Glomerular visceral epithelial cell (primary cell): ENCODE measurements around the gene BRPF1.

Source experiments
- DNase-seq: peaks from one replicate; pipeline ENCODE4 v3.0.0-alpha.2; 2016; ENCODE audit errors: extremely low spot score

The BRPF1 gene

DNA sequence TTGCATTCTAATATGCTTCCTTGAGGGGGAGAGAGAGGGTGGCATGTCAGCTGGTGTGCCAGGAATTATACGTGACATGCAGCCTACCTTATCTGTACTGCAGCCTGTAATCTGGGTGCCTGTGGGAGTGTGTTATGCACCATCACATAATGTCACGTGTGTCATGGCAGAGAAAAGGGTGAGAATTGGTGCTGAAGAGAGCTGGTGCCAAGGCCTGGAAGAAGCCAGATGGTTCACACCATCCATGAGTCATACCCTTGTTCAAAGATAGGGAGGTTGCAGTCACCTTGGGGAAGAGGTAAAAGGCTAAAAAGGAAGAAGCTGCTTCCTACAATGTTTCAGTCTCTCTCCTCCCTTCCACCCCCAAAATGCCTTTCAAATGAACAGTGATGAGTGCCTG lies 5.3 kb downstream of the BRPF1 start:
- no peak for DNase-seq

DNA sequence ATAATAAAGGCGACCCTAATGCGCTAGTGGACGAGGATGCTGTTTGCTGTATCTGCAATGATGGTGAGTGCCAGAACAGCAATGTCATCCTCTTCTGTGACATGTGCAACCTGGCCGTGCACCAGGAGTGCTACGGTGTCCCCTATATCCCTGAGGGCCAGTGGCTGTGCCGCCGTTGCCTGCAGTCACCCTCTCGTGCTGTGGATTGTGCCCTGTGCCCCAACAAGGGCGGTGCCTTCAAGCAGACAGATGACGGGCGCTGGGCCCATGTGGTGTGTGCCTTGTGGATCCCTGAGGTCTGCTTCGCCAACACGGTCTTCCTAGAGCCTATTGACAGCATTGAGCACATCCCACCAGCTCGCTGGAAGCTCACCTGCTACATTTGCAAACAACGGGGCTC lies 7.6 kb downstream of the BRPF1 start:
- no peak for DNase-seq

DNA sequence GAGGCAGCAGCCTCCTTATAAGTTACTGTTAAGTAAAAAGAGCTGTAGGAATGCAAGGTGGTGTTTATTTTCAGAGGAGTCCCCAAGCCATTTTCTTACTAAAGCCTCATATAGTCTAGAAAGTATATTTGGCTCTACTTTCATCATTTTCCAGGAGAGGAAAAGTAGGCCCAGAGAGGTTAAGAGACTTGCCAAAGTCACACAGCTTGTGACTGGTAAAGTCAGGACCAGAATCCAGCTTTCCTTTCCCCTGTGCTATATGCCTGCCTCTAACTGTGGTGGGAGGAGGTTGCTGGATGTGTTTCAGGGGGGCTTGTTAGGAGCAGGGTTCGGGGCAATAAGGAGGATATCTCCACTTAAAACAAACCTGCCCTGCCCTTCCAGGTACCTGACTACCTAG lies 11.0 kb downstream of the BRPF1 start:
- no peak for DNase-seq

DNA sequence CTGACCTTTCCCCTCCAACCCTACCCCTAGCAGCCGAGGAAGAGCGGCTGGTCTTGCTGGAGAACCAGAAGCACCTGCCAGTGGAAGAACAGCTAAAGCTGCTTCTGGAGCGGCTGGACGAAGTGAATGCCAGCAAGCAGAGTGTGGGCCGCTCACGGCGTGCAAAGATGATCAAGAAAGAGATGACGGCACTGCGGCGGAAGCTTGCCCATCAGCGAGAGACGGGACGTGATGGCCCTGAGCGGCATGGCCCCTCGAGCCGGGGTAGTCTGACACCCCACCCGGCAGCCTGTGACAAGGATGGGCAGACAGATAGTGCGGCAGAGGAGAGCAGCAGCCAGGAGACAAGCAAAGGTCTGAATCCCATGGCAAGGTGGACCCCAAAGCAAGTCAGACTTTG lies 12.0 kb downstream of the BRPF1 start:
- DNase-seq: no peak

DNA sequence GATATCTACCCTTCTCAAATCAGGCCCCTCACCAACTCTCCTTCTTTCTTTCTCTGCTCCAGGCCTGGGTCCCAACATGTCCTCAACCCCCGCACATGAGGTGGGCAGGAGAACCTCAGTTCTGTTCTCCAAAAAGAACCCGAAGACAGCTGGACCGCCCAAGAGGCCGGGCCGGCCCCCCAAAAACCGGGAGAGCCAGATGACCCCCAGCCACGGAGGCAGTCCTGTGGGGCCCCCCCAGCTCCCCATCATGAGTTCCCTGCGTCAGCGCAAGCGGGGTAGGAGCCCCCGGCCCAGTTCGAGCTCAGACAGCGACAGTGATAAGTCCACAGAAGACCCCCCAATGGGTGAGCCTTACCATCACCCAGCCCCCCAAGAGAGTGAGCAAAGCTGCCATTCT lies 12.6 kb downstream of the BRPF1 start:
- no peak for DNase-seq

DNA sequence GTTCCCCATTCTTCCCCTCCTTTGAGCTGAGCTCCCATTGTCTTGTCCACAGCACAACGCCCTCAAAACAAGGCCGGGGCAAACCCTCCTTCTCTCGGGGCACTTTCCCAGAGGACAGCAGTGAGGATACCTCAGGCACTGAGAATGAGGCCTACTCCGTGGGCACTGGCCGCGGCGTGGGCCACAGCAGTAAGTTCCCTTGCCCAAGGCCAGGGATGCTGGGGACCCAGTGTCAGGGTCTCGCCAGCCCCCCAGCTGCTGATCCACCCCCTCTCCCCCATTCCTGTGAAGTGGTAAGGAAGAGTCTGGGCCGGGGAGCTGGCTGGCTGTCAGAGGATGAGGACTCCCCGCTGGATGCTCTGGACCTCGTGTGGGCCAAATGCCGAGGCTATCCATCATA lies 14.0 kb downstream of the BRPF1 start:
- DNase-seq: no peak

DNA sequence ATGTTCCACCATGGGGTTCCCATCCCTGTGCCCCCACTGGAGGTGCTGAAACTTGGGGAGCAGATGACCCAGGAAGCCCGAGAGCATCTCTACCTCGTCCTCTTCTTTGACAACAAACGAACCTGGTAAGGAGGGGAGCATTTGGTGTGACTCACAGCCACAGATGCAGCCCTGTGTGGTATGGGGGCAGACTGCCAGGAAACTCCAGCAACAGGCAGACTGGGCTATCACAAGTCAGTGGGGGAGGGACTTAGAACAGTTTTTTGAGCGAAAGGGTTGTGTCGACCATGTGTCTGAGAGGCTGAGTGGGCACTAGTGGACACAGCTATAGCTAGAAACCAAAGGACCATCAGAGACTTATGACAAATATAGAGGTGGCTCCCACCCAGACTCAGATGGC lies 14.8 kb downstream of the BRPF1 start:
- peak; percentile 84 for DNase-seq

DNA sequence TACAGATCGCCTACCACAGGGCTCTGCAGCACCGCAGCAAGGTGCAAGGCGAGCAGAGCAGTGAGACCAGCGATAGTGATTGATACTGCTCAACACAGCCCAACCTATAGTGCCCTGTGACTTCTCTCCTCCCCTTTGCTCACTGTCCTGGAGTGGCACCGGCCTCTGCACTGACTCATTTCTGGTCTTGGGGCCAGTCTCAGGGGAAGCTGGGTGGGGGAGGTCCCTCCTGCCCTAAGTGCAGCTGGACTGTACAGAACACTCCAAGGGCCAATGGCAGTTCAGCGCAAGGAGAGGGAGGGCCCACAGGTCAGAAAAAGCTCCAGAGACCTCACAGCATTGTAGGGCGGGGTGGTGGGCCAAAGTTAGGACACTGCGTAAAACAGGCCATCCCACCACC lies 15.7 kb downstream of the BRPF1 start:
- peak; percentile 68 for DNase-seq

DNA sequence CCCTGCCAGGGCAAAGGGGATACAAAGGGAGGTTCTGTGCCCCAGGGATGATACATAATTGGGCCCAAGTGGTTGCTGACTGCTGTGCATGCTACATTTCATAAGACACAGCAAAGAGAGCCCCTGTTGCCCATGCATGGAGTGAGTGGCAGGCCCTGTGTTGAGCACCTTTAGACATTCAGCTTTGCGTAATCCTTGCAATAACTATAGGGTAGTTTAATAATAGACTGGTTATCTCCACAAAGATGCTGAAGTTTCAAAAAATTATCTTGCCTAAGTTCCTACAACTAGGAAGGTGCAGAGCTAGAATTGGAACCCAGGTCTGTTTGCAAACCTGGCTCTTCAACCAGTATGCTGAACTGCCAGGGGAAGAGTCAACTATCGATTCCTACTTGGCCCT lies 16.5 kb downstream of the BRPF1 start:
- no peak for DNase-seq

DNA sequence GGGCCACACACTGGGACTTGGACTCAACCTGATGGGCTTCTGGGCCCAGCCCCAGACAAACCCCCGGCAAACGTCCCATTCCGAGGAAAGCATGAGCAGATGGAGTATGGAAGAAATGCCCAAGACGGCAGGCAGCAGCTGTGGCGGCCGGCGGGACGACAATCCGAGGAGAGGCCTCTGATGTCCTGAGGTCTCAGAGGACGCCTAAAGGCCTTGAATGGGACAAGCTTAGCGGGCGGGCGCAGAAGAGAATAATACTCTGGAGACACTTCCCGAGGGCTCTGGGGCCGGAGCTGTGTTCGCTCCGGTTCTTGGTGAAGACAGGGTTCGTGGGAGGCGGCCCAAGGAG lies 17.7 kb downstream of the BRPF1 start:
- DNase-seq: no peak

DNA sequence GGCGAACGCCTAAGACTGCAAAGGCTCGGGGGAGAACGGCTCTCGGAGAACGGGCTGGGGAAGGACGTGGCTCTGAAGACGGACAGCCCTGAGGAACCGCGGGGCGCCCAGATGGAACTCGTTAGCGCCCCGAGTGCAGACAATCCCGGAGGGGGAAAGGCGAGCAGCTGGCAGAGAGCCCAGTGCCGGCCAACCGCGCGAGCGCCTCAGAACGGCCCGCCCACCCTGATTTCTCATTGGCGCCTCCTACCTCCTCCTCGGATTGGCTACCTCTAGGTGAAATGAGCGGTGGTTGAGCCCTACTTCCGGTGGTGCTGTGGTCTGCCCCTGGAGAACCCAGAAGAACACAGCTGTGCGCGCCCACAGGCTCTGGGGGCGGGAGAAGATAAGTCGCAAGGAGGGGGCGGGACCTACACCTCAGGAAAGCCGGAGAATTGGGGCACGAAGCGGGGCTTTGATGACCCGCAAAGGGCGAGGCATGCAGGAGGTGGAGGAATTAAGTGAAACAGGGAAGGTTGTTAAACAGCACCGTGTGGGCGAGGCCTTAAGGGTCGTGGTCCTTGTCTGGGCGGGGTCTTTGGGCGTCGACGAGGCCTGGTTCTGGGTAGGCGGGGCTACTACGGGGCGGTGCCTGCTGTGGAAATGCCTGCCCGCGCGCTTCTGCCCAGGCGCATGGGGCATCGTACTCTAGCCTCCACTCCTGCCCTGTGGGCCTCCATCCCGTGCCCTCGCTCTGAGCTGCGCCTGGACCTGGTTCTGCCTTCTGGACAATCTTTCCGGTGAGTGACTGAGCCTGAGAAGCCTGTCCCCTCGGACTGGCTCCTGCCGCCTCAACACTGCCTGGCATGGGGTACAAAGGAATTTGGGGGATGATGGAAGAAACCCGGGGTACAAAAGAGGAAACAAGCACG lies 18.4 kb downstream of the BRPF1 start, which contains the start of gene OGG1:
TSS of gene OGG1 (plus strand) at position 308 of the 911 bp plus-strand sequence. CDS start at position 643, 335 bp downstream.
- DNase-seq: peak; percentile 98

DNA sequence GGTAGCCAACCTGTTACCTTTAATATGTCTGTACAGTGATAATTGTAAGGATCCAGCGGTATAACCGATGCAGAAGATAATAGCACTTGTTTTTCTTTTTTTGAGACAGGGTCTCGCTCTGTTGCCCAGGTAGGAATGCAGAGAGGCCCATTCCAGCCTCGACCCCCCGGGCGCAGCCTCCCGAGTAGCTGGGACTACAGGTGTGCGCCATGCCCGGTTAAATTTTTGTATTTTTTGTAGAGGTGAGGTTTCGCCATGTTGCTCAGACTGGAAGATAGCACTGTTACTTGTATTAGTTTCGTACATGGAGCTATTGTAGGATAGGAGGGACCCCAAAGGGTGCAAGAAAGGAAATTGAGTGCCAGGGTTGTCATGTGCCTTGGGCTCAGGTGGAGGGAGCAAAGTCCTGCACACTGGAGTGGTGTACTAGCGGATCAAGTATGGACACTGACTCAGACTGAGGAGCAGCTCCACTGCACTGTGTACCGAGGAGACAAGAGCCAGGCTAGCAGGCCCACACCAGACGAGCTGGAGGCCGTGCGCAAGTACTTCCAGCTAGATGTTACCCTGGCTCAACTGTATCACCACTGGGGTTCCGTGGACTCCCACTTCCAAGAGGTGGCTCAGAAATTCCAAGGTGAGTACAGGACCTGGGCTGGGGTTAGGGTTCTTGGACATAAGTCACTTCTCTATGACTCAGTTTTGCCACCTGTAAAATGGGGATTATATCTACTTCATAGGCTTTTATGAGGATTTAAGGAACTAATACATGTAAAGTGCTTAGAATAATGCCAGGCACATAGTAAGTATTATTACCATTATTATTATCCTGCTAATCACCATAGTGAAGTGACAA lies 19.2 kb downstream of the BRPF1 start:
- DNase-seq: peak; percentile 31

DNA sequence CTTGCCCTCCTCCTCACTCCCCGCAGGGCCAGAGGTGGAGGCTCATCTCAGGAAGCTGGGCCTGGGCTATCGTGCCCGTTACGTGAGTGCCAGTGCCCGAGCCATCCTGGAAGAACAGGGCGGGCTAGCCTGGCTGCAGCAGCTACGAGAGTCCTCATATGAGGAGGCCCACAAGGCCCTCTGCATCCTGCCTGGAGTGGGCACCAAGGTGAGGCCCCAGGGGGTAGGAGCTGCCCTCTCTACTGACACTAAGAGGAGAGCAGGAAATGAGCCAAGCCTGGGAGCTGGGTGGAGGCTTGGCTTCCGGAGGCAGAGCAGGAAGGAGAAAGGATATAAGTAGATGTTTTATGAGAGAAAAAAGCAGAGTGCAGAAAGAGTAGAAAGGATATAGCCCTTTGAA lies 23.1 kb downstream of the BRPF1 start:
- DNase-seq: no peak

DNA sequence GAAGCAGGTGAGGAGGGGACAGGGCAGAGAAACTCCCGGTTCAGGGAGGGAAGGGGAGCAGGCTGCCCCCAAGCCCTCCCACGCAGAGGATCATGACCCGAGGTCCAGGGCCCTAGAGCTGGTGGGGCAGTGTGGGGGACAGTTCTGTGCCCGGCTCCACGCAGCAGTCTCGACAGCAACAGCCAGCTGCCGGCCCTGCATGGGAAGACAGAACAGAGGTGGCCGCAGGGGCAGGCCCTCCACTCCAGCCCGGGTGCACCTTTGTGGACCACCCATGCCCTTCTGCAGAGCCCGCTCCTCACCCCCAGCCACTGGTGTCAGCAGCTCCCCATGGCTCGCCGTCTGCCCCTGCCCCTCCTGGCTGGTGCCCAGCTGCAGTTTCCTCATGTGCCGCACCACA lies 25.9 kb downstream of the BRPF1 start:
- DNase-seq: no peak

DNA sequence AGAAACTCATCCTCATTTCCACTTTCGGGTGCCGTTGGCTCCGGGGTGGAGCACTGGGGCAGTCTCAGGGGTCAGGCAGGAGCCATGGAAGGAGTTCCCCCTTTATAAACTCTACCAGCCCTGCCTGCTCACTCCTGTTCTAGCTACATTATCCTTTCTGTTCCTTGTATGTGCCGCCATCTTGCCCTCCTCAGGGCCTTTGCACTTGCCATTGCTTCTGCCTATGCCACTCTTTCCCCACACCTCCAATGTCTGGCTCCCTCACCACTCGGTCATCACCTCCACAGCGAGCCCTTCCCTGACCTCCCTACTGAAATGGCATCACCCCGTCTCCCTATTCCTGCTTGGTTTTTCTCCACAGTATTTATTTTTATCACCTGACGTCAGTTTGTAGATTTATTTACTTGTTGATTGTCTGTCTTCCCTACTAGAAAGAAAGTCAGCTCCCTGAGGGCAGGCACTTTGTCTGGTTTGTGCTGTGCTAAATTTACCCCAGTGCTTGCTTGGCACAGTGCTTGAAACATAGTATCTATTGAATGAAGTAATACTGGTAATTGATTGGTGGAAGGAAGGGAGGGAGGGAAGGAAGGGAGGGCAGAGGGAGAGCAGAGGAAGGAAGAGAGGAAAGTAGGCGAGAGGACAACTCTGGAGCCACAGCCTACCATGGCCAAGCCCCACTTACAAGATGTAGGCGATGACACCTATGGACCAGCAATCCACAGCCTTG lies 29.4 kb downstream of the BRPF1 start:
- DNase-seq: no peak

DNA sequence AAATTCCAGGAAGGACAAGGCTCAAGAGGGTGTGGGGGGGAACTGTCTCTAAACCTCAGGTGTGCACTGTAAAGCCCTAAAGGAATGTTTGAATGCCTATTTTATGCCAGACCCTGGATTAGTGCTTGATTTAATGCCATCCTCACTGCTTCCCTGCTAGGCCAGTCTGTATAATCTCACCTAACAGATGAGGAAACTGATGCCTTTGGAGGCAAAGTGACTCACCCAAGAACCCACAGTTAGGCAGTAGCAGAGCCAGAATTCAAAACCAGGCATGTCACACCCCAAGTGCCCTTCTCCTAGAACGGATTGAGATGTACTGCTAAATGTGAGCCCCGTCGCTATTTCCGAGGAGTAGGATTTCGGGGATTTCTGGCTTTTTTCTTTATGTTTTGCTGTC lies 30.4 kb downstream of the BRPF1 start:
- no peak for DNase-seq

DNA sequence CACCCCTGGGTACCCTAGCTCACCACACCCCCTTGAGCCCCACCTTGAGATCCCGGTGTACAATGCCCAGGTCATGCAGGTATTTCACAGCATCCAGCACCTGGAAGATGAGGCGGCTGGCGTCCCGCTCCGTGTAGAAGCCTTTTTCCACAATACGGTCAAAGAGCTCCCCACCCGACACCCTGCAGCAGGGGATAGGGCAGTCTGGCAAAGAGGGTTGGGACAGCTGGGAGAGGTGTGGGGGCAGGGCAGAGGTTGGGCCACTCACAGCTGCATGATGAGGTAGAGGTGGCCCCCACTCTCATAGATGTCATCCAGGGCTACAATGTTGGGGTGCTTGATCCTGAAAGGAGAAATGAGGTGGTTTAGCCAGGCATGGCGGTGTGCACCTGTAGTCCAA lies 31.3 kb downstream of the BRPF1 start:
- no peak for DNase-seq

DNA sequence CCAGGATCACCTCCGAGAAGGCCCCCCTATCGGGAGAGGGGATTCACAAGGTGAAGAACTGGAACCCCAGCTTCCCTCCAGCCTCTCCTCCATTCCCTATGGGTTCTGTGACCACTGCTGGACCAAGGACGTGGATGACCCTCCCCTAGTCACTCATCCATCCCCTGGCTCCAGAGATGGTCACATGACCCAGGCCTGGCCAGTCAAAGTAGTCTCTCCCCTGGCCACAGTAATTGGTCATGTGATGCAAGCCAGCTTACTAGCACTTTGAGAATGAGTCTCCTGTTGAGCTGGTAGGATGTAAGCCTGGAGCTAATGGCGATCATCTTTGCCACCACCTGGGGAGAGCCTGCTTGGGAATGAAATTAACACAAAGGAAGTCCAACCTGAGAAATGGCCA lies 34.3 kb downstream of the BRPF1 start:
- no peak for DNase-seq

DNA sequence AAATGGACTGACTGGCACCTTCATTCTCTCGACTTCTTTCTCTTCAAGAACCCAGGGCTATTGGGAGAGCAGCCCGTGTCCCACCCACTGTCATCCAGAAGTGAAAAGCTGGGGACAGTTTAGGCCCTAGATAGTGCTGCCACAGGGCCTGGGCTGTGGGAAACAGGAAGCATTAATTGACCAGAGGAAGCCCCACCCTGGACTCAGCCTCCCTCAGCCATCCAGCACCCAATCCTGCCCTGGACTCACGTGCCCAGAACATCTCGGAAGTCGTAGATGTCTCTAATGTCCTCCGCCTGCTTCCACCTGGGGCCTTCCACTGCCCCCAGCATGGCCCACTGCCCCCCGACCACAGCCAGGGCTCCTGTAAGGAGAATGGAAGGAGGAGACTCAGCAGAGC lies 35.9 kb downstream of the BRPF1 start:
- DNase-seq: no peak

DNA sequence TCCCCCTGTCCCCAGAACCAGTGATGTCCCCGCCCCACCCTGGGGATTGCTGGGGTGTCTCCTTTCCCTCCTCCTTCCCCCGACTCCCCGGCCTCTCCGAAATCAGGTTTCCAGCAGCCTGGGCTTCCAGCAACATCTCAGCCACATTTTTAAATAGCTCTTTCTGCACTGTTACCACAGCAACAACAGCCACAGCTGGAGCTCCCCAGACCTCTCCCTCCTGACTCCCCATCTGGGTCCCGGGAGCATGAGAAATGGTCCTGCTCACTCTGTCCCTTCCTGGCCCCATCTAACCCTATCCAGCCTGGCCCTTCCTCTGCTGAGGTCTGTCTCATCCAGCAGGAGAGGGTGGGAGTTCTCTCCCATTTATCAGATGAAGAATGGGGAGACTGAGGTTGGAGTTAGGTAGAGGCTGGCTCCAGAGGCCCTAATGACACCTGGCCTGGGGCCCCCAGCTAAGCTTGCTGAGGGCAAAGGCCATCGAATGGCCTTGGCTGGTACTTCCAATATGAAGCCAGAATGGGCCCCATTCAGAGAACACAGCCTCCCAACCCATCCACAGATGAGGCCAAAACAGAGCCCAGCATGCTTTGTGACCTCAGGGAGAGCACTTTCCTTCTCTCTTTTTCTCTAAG lies 36.7 kb downstream of the BRPF1 start:
- DNase-seq: no peak

DNA sequence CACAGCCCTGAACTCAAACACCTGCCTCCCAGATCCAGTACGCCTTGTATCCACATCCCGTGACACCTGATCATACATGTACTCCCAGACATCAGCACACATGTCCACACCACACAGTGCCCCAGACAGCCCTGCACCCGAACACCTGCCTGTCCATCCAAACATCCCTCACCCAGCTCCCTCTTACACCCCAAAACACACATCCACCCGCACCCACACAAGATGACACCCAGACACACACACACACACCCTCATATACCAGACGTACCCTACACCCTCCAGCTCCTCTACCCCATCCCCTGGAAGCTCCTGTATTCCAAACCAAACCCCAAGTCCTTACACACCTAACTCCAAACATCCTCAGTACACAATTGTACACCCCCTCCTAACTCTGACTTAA lies 37.5 kb downstream of the BRPF1 start:
- DNase-seq: no peak
